GM18867 (cell line): Measurements from ENCODE around the gene UACA.
A peak's percentile ranks its signal among the peaks of the same experiment; 100 is the strongest.
"Not testable (repeated sequence)": the region's sequence is repeated elsewhere in the genome, so short reads cannot be mapped to it uniquely, and the experiment has no call there.

ENCODE experiments used
- ATAC-seq: cut with Tn5 transposase; IDR thresholded peaks from one replicate; pipeline ENCODE4 v1.9.1; 2021; ENCODE audit warnings: mild to moderate bottlenecking, moderate library complexity; ENCODE audit not compliant: unreplicated experiment

The UACA gene, protein sequence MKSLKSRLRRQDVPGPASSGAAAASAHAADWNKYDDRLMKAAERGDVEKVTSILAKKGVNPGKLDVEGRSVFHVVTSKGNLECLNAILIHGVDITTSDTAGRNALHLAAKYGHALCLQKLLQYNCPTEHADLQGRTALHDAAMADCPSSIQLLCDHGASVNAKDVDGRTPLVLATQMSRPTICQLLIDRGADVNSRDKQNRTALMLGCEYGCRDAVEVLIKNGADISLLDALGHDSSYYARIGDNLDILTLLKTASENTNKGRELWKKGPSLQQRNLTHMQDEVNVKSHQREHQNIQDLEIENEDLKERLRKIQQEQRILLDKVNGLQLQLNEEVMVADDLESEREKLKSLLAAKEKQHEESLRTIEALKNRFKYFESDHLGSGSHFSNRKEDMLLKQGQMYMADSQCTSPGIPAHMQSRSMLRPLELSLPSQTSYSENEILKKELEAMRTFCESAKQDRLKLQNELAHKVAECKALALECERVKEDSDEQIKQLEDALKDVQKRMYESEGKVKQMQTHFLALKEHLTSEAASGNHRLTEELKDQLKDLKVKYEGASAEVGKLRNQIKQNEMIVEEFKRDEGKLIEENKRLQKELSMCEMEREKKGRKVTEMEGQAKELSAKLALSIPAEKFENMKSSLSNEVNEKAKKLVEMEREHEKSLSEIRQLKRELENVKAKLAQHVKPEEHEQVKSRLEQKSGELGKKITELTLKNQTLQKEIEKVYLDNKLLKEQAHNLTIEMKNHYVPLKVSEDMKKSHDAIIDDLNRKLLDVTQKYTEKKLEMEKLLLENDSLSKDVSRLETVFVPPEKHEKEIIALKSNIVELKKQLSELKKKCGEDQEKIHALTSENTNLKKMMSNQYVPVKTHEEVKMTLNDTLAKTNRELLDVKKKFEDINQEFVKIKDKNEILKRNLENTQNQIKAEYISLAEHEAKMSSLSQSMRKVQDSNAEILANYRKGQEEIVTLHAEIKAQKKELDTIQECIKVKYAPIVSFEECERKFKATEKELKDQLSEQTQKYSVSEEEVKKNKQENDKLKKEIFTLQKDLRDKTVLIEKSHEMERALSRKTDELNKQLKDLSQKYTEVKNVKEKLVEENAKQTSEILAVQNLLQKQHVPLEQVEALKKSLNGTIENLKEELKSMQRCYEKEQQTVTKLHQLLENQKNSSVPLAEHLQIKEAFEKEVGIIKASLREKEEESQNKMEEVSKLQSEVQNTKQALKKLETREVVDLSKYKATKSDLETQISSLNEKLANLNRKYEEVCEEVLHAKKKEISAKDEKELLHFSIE (N-terminal part only)

DNA sequence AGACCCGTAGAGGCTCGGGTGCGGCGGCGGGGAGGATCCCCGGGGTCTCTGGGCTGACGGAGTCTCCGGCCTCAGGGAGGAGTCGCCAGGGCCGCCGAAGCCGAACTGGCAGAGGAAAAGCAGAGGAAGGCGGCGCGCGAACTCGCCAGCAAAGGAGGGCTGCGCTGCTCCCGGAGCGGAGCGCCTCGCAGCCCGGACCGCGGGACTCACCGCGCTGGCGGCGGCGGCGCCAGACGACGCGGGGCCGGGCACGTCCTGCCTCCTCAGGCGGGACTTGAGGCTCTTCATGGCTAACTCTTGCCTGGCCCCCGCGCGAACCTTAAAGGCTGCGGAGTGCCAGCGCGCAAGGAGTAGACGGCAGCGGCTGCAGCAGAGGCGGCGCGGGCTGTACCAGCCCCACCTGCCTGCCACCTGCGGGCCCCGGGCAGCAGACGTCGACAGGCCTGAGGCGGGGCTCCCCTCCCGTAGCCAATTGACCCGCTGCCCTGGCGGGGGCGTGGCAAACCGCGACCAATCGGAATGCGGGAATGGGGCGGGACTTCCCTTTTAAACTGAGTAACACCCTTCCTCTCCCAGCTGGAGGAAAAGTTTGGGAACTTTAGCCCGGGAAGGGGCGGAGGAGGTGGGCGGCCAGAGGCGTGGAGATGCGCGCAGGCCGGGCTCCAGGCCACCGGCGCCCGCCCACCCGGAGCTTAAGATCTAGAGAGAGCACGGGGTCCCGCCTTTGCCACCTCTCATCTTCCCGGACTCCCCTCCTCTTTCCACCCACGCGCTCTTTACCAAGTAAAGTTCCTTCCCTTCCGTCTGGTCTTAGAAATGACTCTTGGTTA is at the start of gene UACA:
Gene UACA (minus strand): TSS at position 439 of the 830 bp plus-strand sequence. CDS start 151 bp downstream, at position 288.
- peak; percentile 95 for ATAC-seq

DNA sequence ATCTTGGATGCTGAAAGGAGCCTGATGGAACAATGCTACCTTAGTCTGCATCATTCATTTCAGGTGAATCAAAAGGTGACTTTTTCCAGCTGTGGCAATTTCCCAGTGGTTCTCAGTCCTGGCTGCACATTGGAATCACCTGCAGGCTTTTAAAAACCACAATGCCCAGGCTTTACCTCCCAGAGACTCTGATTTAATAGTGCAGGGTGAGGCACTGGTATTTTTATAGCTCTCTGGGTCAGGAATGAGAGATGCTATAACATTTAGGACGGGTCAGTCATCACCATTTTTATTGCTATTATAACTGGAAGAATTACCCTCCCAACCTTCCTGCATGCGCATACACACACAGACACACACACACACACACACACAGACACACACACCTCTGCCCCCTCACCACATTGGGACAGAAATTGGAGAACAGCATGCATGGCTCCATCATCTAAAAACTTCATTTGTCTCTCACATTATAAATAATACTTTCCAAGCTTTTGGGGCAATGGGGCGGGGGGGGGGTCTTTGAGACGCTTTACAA is 49.5 kb upstream of the UACA start:
- no peak for ATAC-seq

DNA sequence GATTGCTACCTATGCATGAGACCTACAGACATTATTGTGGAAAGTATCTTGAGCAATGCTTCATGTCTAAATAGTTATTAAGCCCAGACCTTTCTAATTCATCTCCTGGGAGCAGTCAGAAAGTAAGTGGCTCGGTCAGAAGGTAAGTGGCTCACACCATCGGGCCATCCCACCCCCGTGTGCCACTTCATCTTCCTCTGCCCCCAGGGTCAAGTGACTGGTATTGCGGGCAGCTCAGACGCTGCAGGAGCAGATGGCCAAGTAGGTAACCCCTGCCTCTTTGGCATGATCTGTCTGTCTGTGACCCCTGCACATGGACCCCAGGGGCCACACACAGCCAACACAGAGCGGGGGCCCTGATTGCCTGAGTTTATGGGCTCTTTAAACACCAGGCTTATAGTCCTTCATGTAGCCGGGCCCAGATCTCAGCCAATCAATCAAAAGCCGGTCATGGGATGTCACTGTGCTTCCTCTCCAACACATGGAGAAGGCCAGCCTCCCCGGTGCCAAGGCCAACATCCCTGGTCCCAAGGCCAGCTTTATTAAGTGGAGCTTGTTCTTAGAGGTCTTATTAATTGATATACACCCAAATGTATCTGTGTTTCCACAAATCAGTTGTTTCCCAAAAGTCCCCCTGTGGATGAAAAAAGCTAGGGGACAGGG is 47.7 kb upstream of the UACA start:
- no peak for ATAC-seq

DNA sequence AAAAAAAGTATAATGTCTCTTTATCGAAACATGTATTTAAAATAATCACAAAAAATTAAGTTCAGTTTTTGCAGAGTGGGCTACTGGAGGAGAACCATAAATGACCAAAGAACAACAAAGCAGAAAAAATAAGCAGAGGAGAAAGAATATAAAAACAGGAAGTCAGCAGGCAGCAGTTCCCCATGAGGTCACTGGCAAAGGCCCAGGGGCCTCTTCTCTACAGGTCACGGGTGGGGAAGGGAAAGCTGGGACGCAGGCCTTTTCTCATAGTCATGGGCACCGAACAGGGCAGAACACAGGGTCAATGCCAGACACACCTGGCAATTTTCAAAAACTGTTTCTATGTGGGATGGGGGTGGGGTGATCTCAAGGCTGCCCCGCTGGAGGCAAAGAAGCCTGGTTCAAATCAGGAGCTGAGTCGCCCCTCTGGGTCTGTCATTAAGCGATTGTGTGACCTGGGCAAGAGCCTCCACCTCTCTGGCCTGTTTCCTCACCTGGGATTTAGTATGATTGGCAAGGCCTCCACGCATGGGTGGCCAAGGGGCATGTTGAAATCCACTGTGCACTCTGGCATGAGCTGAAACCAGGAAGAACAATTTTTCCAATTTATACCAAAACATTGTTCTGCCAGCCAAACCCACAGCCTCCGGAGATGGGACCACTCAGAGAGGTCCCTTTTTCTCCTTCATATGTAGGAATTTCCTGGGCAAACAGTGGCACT is 43.8 kb upstream of the UACA start:
- no peak for ATAC-seq

DNA sequence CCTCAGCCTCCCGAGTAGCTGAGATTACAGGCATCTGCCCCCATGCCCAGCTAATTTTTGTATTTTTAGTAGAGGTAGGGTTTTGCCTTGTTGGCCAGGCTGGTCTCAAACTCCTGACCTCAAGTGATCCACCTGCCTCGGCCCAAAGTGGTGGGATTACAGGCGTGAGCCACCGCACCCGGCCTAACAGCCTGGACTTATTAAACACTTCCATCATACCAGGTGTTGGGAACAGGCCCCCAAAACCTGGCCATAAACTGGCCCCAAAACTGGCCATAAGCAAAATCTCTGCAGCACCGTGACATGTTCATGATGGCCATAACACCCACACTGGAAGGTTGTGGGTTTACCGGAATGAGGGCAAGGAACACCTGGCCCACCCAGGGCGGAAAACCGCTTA is 41.0 kb upstream of the UACA start:
- not testable (repeated sequence) for ATAC-seq

DNA sequence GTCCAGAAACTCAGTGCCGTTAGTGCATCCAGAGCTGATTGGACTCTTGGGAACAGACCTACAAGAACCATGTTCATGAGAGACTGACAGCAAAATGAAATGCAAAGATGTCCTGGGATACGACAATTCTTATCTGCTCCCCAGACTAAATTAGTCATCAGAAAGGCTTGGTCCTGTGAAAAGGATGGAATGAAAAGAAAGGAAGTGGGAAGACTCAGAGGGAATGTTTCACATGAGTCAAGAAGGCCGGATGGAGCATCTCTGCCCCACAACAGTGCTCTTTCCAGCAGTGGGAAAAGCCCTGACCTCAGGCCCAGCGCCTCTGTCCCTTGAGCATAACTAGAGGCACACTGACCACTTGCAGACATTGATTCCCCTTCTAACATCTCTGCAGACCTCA is 39.3 kb upstream of the UACA start:
- ATAC-seq = no peak

DNA sequence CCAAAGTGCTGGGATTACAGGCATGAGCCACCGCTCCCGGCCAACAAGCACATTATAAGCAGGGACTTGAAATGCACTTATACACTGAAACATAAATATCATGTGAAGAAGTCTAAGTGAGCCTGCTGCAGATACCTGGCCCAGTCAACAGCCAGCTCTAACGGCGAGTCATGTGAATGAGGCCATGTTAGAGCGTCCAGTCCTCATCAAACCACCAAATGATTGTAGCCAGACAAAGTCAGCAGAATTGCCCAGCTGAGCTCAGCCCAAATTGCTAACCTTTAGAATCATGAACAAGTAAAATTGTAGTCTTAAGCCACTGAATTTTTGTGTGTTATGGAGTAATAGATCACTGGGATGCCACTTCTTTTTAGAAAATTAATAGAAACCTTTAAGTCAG is 37.8 kb upstream of the UACA start:
- no peak for ATAC-seq

DNA sequence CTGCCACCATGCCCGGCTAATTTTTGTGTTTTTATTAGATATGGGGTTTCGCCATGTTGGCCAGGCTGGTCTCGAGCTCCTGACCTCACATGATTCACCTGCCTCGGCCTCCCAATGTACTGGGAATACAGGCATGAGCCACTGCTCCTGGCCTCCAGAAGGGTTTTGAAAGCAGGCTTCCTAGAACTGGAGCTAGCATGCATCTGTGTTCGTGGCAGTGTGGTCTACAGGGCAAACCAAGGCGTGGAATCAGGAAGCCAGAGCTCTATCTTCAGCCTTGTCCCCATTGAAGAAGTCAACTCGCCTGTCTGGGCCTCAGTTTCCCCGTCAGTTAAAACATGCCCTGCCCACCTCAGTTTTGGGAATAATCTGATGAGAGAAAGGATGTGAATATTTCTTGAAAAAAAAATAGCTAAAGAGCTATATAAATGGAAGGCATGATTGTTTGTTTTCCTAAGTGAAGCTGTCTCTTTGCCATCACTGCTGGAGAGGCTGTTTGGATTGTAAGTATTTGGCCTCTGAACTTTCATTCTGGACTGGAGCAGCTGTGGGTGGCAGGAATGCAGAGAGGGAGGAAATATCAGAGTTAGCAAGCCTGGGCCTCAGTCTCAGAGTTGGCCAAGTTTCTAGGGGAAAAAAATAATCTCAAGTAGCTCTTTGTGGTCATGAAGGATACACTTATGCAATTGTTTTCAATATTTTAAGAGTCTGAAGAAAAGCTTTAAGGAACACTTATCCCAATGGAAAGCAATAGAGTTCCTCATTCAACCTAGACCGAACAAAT is 36.5 kb upstream of the UACA start:
- ATAC-seq = no peak

DNA sequence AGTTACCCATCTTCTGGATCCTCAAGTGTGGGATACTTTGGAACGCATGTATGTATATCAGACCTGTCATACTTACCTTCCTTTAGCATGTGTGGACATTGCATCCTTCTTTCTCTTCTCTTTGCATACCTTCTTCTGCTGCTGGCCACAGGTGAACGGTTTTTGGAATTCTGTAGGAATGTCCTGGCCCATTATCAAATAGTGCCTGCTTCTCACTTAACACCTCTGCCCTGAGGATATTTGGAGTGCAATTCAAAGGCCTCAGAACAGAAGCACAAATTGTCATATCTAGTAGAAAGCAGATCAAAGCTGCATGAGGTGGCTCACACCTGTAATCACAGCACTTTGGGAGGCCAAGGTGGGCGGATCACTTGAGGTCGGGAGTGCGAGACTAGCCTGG is 34.1 kb upstream of the UACA start:
- no peak for ATAC-seq

DNA sequence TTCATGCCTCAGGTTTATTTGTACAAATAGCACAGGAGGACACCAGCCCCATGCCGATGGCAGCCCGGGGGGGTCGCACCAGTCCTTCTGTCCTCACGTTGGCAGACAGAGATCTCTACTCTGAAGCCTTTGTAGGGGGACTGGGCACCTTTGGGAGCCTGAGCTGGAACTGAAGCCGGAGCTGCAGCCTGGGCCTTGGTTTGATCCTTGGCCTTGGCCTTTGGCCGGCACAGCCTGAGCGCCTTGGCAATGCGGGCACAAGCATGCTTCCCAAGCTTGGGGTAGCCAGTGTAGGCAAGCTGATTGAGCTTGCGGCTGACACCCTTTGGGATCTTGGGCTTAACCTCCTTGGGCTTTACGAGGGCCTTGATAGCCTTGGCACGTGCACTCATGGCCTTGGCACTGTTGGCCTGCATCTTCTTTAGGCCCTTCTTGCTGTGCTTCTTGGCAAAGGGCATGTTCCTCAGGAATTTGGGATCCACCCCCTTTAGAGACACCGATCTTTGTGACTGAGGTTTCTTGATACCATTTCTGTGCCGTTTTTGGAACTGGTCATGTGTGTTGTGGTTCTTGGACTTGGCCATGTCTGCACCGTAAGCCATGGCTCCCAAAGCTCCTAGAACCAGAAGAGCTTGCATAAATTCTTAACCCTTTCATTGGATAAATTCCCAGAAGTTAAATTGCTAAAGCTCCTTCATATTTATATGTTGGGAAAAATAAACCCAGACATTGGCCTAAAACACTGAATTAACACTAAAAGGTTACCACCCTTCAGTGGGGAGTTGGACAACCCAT is 33.4 kb upstream of the UACA start:
- no peak for ATAC-seq

DNA sequence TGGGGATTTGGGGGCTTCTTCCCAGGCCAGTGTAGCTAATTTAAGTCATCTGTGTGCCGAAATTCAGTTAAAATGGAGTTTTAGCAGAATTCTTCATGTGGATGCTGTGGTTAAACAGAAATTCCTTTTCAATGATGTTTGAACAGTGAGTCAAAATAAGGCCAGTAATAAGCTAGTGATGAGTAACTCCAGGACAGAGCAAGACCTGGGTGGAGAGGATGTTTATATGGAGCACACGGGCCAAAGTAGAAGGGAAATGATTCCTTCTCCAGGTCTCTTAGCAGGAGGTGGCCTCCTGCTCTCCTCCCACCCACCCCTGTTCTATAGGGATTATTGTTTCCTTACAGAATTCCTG is 31.9 kb upstream of the UACA start:
- ATAC-seq = no peak

DNA sequence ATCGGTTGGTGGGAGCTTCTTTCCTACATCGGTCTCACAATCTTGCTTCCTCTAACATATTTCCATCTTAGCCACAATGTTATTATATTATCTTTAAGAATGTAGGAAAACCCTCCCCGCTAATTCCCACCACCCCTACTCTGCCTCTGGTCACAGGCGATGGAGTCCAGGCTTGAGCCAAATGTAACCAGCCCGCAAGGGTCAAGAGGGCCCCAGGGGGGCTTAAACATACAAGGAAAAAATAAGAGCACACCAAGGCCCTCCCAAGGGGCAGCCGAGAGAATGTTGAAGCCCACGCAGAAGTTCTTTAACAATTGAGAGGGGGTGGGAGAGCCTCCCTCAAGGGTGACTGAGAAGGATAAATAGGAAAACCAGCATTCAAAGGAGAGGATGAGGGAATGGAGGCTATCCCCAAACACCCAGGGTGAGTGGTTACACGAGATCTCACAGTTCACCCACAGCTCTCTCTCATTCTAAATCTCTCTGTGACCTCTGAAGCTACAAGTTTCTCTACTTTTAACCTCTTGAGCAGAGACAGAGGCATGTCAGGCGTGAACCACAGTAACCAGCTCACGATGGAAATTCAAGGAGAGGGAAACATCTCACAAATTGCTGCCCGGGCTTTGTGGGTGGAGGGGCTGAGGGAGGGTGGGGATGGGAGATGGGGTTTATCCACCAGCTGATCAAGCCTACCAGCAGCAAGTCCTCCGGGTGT is 31.4 kb upstream of the UACA start:
- ATAC-seq = no peak

DNA sequence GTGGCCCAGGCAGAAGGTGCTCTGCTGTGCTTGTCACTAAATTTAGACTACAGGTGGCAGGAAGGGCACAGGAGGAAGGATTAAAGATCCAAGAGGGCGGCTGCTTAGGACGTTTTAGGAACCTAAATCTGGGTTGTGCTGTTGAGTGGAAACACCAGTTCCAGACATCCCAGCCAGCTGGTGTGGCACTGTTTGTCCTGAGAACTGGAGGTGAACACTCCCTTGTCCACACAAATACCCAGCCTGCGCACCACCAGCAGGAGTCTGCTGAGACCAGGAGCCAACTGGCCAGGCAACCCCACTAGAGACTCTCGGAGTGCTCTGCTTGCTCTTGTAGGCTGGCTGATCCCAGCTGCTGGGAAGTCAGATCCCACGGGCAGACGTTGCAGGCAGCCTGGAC is 30.3 kb upstream of the UACA start:
- ATAC-seq = no peak

DNA sequence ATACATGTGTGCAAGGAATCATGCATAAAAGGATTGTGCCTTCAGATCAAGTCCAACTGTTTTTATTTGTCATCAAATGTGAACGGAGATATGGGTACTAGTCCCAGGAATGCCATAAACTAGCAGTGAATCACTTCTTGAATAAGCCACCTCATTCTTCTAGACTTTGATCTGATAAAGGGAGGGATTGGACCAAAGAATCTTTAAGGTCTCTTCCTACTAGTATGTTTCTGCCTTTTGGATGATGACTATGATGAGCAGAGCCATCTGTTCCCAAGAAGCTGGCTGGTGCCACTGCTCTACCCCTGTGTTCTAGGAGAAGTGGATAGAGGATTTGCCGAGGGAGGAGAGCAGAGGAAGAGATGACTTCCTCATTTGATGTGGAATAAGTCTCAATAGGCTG is 28.8 kb upstream of the UACA start:
- no peak for ATAC-seq

DNA sequence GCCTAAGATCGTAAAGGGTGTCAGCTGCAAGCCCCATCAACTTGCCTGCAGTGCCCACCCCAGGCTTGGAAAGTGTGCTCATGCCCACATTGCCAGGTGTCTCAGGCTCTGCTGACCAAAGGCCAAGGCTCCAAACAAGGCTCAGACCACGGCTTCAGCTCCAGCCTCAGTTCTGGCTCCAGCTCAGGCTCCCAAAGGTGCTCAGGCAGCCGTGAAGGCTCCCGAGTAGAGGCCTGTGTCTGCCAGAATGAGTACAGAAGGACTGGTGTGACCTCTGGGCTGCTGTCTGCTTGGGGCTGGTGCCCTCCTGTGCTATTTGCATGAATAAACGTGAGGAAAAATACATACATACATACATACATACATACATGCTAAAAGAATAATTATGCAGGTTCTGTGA is 27.9 kb upstream of the UACA start:
- no peak for ATAC-seq

DNA sequence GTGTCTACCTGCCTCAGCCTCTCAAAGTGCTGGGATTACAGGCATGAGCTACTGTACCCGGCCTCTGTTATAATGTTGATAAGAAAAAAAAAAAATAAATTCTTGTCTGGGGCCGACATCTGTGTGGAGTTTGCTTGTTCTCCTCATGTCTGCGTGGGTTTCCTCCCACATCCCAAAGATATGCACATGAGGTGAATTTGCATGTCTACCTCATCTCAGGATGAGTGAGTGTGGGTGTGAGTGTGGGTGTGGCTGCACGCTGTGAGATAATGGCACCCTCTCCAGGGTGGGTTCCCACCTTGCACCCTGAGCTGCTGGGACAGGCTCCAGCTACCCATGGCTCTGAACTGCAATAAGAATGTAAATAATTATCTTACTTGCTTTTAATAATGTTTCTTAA is 25.9 kb upstream of the UACA start:
- ATAC-seq = no peak
